Tibial nerve (tissue), 4 donors: ENCODE data around the gene FLNC. TPM values are rescaled to one million over a fixed set of nuclear protein-coding genes. Genes with fewer than 3 reads are reported as not detected.

Source experiments
- DNase-seq, 2 donors: peaks; one replicate each; pipeline ENCODE4 v3.0.0-alpha.2; 2019; ENCODE audit warnings: low spot score in 2 of 2
- H3K27ac ChIP-seq, 4 donors: fragments of 200-600 bp; sonication (generic) in 3 of 4; one replicate each; pipeline ENCODE4 v1.5.1; 2017 to 2019; ENCODE audit warnings: mild to moderate bottlenecking in 1 of 4
- H3K27me3 ChIP-seq, 2 donors: fragments of 200-600 bp; sonication (generic) in 1 of 2; one replicate each; pipeline versions ENCODE4 v1.5.1 to v1.6.0; 2017 to 2019
- H3K36me3 ChIP-seq, 3 donors: fragments of 200-600 bp; sonication (generic); one replicate each; pipeline ENCODE4 v1.5.1; 2018 to 2019
- H3K4me1 ChIP-seq, 4 donors: fragments of 200-600 bp; sonication (generic) in 3 of 4; one replicate each; pipeline ENCODE4 v1.5.1; 2017 to 2019
- H3K4me3 ChIP-seq, 4 donors: fragments of 200-600 bp; sonication (generic) in 3 of 4; one replicate each; pipeline ENCODE4 v1.5.1; 2017 to 2019; ENCODE audit warnings: mild to moderate bottlenecking in 1 of 4, moderate library complexity in 1 of 4
- H3K9me3 ChIP-seq, 4 donors: fragments of 200-600 bp; sonication (generic) in 3 of 4; one replicate each; pipeline ENCODE4 v1.5.1; 2017 to 2019
- EP300 ChIP-seq, 2 donors: sonication (generic); formaldehyde crosslinking; IDR thresholded peaks; one replicate each; pipeline ENCODE4 v1.6.1; 2017; ENCODE audit warnings: antibody characterized with exemption in 2 of 2, mild to moderate bottlenecking in 1 of 2
- POLR2A ChIP-seq, 2 donors: fragments of 450-650 bp; IDR thresholded peaks; one replicate each; pipeline ENCODE4 v1.6.1; 2017; ENCODE audit warnings: antibody characterized with exemption in 2 of 2, mild to moderate bottlenecking in 2 of 2, moderate library complexity in 2 of 2
- WGBS, 2 donors: methylation state at CpG; one replicate each; pipeline ENCODE4 v1.1.5; 2018; 5-methylcytosine and 5-hydroxymethylcytosine counted together
- total RNA-seq, 4 donors: library from RNA; depleted of rRNA; stranded (reverse); fragments of >200 nt; gene quantifications; one replicate each; pipeline ENCODE4 v1.1.0, GENCODE V29; 2016
- TF ChIP-seq, protein P1 (sequence below), 5 experiments: fragments of 200-600 bp in 3 of 5; fragments of 450-650 bp in 2 of 5; sonication (generic) in 3 of 5; IDR thresholded peaks; one replicate each; pipeline ENCODE4 v1.5.1; 2016 to 2019; ENCODE audit warnings: antibody characterized with exemption in 5 of 5, mild to moderate bottlenecking in 3 of 5, moderate library complexity in 2 of 5

The FLNC gene
- total RNA-seq, 4 donors from 2014 or later: 5.5 to 13.5 (median 9.0) TPM

DNA sequence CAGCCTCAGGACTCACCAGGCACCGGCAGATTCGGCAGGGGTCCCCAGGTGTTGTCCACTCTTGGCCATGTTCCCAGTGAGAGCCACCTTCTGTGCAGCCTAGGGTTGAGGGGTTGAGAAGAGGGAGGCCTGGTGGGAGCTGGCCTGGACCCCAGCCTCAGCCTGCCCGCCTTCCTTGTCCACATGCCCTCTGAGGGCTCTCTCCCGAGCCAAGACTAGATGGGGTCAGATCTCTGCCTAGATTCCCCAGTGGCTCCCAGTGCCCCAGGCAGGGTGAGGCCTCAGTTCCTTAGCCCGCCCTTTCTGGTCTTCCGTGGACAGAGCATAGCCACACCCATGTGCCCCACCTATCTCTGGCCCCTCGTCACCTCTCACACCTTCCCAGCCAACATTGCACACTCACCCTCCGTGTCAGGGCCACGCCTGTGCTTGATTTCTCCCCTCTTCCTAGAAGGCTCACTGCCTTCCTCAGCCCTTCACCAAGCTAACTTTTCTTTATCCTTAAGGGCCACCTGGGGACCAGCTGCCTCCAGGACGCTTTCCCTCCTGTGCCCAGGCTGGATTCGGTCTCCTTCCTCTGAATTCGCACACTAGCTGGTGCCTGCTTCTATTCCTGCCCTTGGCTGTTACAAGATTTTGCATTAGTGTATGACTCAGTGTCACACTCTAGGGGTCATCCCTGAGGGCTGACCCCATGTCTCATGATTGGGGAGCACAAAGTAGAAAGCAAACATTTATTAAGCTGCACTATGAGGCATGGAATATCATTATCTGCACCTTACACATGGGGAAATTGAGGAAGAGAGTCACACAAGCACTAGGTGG, 72.8 kb downstream of the FLNC start:
- Histone ChIP-seq H3K36me3 (no peaks in the 10 kb centered on the region), H3K27ac (no peak overlapping the region), H3K9me3 (peaks cover 0 to 9% (median 0%) of the 10 kb centered on the region in 4 donors), H3K4me3 (no peak overlapping the region), H3K27me3 (peaks cover 0 to 30% of the 10 kb centered on the region in 2 donors), H3K4me1 (no peaks in the 10 kb centered on the region)
- TF ChIP-seq, protein P1, sequence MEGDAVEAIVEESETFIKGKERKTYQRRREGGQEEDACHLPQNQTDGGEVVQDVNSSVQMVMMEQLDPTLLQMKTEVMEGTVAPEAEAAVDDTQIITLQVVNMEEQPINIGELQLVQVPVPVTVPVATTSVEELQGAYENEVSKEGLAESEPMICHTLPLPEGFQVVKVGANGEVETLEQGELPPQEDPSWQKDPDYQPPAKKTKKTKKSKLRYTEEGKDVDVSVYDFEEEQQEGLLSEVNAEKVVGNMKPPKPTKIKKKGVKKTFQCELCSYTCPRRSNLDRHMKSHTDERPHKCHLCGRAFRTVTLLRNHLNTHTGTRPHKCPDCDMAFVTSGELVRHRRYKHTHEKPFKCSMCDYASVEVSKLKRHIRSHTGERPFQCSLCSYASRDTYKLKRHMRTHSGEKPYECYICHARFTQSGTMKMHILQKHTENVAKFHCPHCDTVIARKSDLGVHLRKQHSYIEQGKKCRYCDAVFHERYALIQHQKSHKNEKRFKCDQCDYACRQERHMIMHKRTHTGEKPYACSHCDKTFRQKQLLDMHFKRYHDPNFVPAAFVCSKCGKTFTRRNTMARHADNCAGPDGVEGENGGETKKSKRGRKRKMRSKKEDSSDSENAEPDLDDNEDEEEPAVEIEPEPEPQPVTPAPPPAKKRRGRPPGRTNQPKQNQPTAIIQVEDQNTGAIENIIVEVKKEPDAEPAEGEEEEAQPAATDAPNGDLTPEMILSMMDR (IDR thresholded peaks at IDR 0.05): no peak
- no peak for TF ChIP-seq EP300 (IDR thresholded peaks at IDR 0.05)
- no peak for TF ChIP-seq POLR2A (IDR thresholded peaks at IDR 0.05)
- 74 to 78% methylated on average over 10 to 12 of the region's 12 CpGs for WGBS, 2 donors
- DNase-seq: no peak

DNA sequence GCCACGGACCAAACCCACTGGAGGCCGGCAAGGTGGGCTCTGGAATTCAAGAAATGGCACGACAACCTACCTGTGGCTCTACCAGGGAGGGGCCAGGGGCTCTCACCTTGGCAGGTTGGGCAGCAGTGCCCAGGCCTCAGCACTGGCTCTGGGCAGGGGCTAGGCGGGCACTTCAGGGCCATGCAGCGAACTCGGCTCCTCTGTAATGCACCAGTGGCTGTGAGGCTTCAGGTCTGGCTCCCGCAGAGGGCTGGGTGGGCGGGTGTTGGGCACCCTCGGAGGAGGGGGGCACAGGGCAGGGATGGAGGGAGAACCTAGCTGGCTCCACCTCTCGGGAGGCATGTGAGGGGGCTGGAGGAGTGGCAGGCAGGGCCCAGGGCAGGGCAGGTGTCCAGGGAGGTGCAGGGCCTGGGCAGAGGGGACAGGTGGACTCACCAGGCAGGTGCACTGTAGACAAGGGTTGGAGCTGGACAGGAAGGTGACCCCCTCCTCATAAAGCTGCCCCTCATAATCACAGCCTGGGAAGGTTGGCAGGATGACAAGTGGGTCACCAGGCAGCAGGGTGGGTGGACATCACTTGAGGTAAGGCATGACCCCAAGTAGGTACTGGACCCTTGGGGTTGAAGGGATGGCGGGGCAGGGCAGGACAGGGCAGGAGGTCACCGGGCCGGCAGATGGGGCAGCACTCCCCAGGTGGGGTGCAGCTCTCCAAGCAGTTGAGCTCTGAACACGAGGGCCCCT, 73.6 kb downstream of the FLNC start:
- no peak for TF ChIP-seq POLR2A (IDR thresholded peaks at IDR 0.05)
- no peak for TF ChIP-seq EP300 (IDR thresholded peaks at IDR 0.05)
- TF ChIP-seq, protein P1 (IDR thresholded peaks at IDR 0.05): no peak
- DNase-seq: no peak
- H3K27me3 ChIP-seq: peaks cover 0 to 37% of the 10 kb centered on the region in 2 donors
- H3K27ac ChIP-seq: no peak overlapping the region
- H3K9me3 ChIP-seq: peaks cover 0 to 9% (median 0%) of the 10 kb centered on the region in 4 donors
- no peaks in the 10 kb centered on the region for H3K4me1 ChIP-seq
- no peaks in the 10 kb centered on the region for H3K36me3 ChIP-seq
- 69 to 75% methylated on average over 11 to 14 of the region's 14 CpGs for WGBS, 2 donors
- no peak overlapping the region for H3K4me3 ChIP-seq

GRCh38 chr7:128904381-128905197, 74.4 kb downstream of the FLNC start:
- WGBS, 2 donors: 40 to 49% methylated on average over 8 of the region's 8 CpGs
- no peak overlapping the region for H3K4me3 ChIP-seq
- H3K36me3 ChIP-seq: no peaks in the 10 kb centered on the region
- peaks cover 0 to 2% (median under 1%) of the 10 kb centered on the region in 4 donors for H3K4me1 ChIP-seq
- H3K27ac ChIP-seq: no peak overlapping the region
- TF ChIP-seq, protein P1 (IDR thresholded peaks at IDR 0.05): peak; percentile 34 to 54 (median 47)
- TF ChIP-seq EP300 (IDR thresholded peaks at IDR 0.05): no peak
- peak in 1 of 2 donors; percentile 21 for DNase-seq
- peaks cover 0 to 3% (median 0%) of the 10 kb centered on the region in 4 donors for H3K9me3 ChIP-seq
- H3K27me3 ChIP-seq: peaks cover 0 to 45% of the 10 kb centered on the region in 2 donors

DNA sequence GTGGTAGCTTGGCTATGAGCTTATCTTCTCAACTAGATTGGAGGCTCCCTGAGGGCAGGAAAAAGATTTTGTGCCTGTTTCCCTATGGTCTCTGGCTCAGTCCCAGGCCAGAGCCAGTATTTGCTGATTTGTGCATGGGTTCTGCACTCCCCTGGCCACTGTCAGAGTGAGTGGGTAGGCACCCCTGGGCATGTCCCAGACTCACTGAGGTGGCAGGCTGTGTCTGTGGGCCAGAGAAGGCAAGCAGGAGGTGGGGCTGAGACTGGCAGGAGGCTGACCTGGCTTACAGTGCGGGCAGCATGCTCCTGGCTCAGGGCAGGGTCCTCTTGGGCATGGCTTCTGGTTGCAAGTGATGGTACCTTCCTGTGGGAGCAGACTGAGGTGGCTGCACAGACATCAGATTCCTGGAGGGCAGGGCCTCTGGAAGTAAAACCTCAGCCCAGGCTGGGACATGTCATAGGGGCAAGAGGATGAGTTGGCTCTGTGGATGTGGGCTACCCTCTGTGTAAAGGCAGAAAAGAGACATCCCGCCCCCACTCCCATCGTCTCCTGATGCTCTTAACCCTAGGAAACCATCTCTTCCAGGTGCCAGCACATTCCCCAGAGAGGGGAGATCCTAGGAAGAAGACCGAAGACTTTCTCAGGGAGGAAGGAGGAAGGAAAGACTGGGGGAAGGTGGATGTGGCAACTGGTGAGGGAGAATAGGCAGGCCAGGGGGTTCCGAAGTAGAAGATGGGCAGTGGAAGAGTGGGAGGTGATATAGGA, 76.0 kb downstream of the FLNC start:
- Histone ChIP-seq H3K9me3 (no peaks in the 10 kb centered on the region), H3K27ac (no peak overlapping the region), H3K27me3 (peaks cover 0 to 61% of the 10 kb centered on the region in 2 donors), H3K4me1 (peaks cover 0 to 14% (median 3%) of the 10 kb centered on the region in 4 donors), H3K36me3 (no peaks in the 10 kb centered on the region), H3K4me3 (no peak overlapping the region)
- TF ChIP-seq, protein P1 (IDR thresholded peaks at IDR 0.05): no peak
- TF ChIP-seq POLR2A (IDR thresholded peaks at IDR 0.05) (no peak), EP300 (IDR thresholded peaks at IDR 0.05) (no peak)
- no peak for DNase-seq
- 78 to 88% methylated on average over 5 of the region's 5 CpGs for WGBS, 2 donors
